ENCODE measurements around the gene P4HA1. TPM values are rescaled to one million over a fixed set of nuclear protein-coding genes. Genes with fewer than 3 reads are reported as not detected.
A peak's percentile ranks its signal among the peaks of the same experiment; 100 is the strongest.
"Not testable (repeated sequence)": the region's sequence is repeated elsewhere in the genome, so short reads cannot be mapped to it uniquely, and the experiment has no call there.

The P4HA1 gene
- polyA plus RNA-seq, 3 donors from 2014 or later = 16.9 to 26.5 (median 21.1) TPM

DNA sequence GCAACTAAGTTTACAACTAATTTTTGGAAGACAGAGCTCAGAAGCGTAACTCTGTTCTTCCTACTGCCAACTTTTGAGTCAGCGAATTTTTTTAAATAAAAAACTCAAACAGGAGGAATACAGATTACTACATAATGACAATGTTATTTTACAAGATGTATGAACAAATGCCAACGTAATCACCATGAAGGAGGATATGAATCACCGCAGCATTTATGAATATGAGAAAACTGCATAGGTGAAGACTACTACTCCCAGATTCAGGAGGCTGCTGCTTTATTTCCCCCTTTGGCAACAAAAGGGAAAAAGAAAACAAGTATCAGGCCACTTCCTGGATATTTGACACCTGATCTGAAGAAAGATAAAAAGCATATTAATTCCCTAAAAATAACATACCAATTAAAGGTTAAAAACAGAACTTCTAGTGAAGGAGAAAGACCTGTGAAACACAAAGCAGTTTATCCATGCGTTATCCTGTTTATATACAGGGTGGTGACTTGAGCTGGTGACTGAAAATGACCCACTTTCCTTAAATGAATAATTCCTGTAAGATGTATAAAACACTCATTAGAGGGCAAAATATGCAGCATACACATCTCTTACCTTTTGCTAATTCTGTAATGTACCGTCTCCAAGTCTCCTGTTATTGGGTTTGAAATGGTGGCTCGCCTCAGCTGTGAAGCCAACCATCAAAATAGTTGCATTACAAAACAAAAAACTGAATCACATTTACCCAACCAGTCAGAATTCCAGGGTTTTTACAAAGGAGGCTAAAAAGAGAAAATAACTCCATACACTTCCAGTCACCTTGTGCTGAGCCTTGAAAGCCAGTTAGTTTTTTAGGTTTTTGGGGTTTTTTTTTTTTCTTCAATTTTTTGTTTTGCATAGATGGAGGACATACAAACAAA, 52.0 kb downstream of the P4HA1 start:
- no peaks in the 10 kb centered on the region for H3K9me3 Mint-ChIP-seq
- peaks cover 0 to 2% (median 0%) of the 10 kb centered on the region in 3 donors for H3K27me3 Mint-ChIP-seq (ENCODE audit: low read depth in 3 of 3)
- no peak for DNase-seq
- H3K36me3 Mint-ChIP-seq = peaks cover 12 to 27% (median 21%) of the 10 kb centered on the region in 3 donors
- no peak overlapping the region for H3K4me3 Mint-ChIP-seq
- no peak overlapping the region for H3K27ac Mint-ChIP-seq
- H3K4me1 Mint-ChIP-seq = no peaks in the 10 kb centered on the region

DNA sequence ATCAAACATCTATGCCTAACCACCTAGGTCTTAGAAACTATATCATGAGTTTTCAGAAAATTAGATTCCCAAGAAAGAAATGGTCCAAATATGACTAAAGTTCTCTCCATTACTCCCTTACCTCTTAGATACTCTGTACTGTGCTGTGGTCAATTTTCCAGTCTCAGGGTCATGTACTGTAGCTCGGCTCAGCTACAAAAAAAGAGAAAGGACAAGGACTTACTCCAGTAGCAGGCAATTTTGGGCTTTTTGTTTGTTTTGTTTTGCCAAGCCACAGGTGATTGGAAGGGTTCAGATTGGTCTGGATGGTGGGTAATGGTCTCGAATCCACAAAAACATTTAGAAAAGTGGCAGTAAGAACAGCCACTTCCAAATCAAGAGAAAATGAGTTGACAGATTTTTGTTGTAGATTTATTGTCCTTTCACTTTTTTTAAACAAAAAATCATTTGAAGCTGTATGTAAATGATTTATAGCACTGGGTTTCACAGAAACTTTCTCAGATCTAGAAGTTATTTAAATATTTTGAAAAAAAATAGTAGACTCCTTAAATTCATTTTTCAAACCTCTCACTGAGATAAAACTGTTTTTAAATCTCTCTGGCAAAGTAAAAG, 52.8 kb downstream of the P4HA1 start:
- DNase-seq = no peak
- Mint-ChIP-seq H3K27ac (no peak overlapping the region), H3K4me3 (no peak overlapping the region), H3K9me3 (no peaks in the 10 kb centered on the region), H3K36me3 (peaks cover 12 to 23% (median 21%) of the 10 kb centered on the region in 3 donors), H3K27me3 (ENCODE audit: low read depth in 3 of 3) (peaks cover 0 to 2% (median 0%) of the 10 kb centered on the region in 3 donors), H3K4me1 (no peaks in the 10 kb centered on the region)

GRCh38 chr10:73043319-73043718, 53.3 kb downstream of the P4HA1 start:
- DNase-seq = no peak
- Mint-ChIP-seq H3K4me1 (no peaks in the 10 kb centered on the region), H3K27me3 (ENCODE audit: low read depth in 3 of 3) (peaks cover 0 to 2% (median 0%) of the 10 kb centered on the region in 3 donors), H3K36me3 (peaks cover 12 to 23% (median 21%) of the 10 kb centered on the region in 3 donors), H3K27ac (no peak overlapping the region), H3K4me3 (no peak overlapping the region), H3K9me3 (no peaks in the 10 kb centered on the region)

- Mint-ChIP-seq H3K9me3 (no peaks in the 10 kb centered on the region), H3K4me3 (no peak overlapping the region), H3K27me3 (ENCODE audit: low read depth in 3 of 3) (peaks cover 0 to 2% (median 0%) of the 10 kb centered on the region in 3 donors), H3K36me3 (peaks cover 12 to 25% (median 23%) of the 10 kb centered on the region in 3 donors), H3K27ac (no peak overlapping the region), H3K4me1 (peaks cover 0 to under 1% of the 10 kb centered on the region in 2 donors)
- DNase-seq = no peak
These were observed 54.5 kb downstream of the P4HA1 start for GRCh38 chr10:73042130-73042529.

- Mint-ChIP-seq H3K4me3 (no peak overlapping the region), H3K27me3 (ENCODE audit: low read depth in 3 of 3) (peaks cover 0 to 2% (median 0%) of the 10 kb centered on the region in 3 donors), H3K36me3 (peaks cover 8 to 16% (median 15%) of the 10 kb centered on the region in 3 donors), H3K9me3 (no peaks in the 10 kb centered on the region), H3K4me1 (peaks cover 8 to 11% of the 10 kb centered on the region in 2 donors), H3K27ac (no peak overlapping the region)
- no peak for DNase-seq
These were observed 57.0 kb downstream of the P4HA1 start for GRCh38 chr10:73039635-73040034.

GRCh38 chr10:73036285-73036684, 60.4 kb downstream of the P4HA1 start:
- H3K27me3 Mint-ChIP-seq (ENCODE audit: low read depth in 3 of 3); H3K36me3 Mint-ChIP-seq; H3K9me3 Mint-ChIP-seq; DNase-seq: not testable (repeated sequence)
- H3K27ac Mint-ChIP-seq = peak overlapping the region in 1 of 6 donors; percentile 58
- peak overlapping the region in 2 of 5 donors; percentile 21 to 45 for H3K4me3 Mint-ChIP-seq
- peaks cover 8 to 11% of the 10 kb centered on the region in 2 donors for H3K4me1 Mint-ChIP-seq

DNA sequence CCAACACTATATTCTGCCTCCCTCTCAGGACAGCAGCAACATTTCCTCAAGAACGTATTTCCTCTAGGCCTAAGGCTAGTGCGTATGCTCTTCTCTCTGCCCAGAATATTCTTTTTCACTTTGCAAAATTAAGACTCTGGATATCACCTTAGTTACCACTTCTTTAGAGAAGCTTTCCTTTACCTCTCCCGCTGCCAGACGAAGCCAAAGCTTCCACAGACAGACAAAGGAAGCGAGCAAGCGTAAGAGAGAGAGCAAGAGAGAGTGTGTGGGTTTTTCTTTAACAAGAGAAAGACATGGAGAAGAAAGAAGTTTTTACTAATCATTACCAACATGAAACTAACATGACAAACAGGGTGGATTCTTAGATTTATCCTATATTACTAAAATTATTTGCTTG, 64.1 kb downstream of the P4HA1 start:
- DNase-seq = no peak
- peaks cover 0 to 2% (median 0%) of the 10 kb centered on the region in 3 donors for H3K27me3 Mint-ChIP-seq (ENCODE audit: low read depth in 3 of 3)
- H3K36me3 Mint-ChIP-seq = peaks cover 4 to 14% (median 7%) of the 10 kb centered on the region in 3 donors
- H3K4me1 Mint-ChIP-seq = peaks cover 8 to 11% of the 10 kb centered on the region in 2 donors
- no peak overlapping the region for H3K4me3 Mint-ChIP-seq
- H3K9me3 Mint-ChIP-seq = no peaks in the 10 kb centered on the region
- H3K27ac Mint-ChIP-seq = no peak overlapping the region

DNA sequence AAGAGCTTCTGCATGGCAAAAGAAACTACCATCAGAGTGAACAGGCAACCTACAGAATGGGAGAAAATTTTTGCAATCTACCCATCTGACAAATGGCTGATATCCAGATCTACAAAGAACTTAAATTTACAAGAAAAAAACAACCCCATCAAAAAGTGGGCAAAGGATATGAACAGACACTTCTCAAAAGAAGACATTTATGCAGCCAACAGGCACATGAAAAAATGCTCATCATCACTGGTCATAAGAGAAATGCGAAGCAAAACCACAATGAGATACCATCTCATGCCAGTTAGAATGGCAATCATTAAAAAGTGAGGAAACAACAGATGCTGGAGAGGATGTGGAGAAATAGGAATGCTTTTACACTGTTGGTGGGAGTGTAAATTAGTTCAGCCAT, 70.0 kb downstream of the P4HA1 start:
- H3K9me3 Mint-ChIP-seq; H3K27me3 Mint-ChIP-seq (ENCODE audit: low read depth in 3 of 3); H3K27ac Mint-ChIP-seq; H3K4me1 Mint-ChIP-seq; H3K4me3 Mint-ChIP-seq; DNase-seq: not testable (repeated sequence)
- H3K36me3 Mint-ChIP-seq = peaks cover 17 to 35% (median 19%) of the 10 kb centered on the region in 3 donors

- not testable (repeated sequence) for H3K27ac Mint-ChIP-seq; H3K4me1 Mint-ChIP-seq; H3K4me3 Mint-ChIP-seq; DNase-seq; H3K9me3 Mint-ChIP-seq; H3K27me3 Mint-ChIP-seq (ENCODE audit: low read depth in 3 of 3)
- peaks cover 23 to 37% (median 30%) of the 10 kb centered on the region in 3 donors for H3K36me3 Mint-ChIP-seq
These were observed 73.1 kb downstream of the P4HA1 start for GRCh38 chr10:73023455-73024070.

- H3K36me3 Mint-ChIP-seq = peaks cover 21 to 36% (median 30%) of the 10 kb centered on the region in 3 donors
- not testable (repeated sequence) for H3K4me1 Mint-ChIP-seq; H3K27me3 Mint-ChIP-seq (ENCODE audit: low read depth in 3 of 3); H3K27ac Mint-ChIP-seq; H3K4me3 Mint-ChIP-seq; DNase-seq; H3K9me3 Mint-ChIP-seq
These were observed 73.7 kb downstream of the P4HA1 start for GRCh38 chr10:73022961-73023360.

DNA sequence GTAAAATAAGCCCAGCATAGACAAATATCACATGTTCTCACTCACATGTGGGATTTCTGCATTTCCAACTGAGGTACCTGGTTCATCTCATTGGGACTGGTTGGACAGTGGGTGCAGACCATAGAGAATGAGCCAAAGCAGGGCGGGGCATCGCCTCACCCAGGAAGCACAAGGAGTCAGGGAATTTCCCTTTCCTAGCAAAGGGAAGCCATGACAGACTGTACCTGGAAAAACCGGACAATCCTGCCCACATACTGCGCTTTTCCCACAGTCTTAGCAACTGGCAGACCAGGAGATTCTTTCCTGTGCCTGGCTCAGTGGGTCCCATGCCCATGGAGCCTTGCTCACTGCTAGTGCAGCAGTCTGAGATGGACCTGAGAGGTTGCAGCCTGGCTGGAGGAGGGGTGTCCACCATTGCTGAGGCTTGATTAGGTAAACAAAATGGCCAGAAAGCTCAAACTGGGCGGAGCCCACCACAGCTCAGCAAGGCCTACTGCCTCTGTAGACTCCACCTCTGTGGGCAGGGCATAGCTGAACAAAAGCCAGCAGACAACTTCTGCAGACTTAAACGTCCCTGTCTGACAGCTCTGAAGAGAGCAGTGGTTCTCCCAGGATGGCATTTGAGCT, 75.0 kb downstream of the P4HA1 start:
- not testable (repeated sequence) for H3K4me3 Mint-ChIP-seq; H3K9me3 Mint-ChIP-seq; H3K27me3 Mint-ChIP-seq (ENCODE audit: low read depth in 3 of 3); DNase-seq; H3K27ac Mint-ChIP-seq; H3K4me1 Mint-ChIP-seq
- peaks cover 17 to 29% (median 24%) of the 10 kb centered on the region in 3 donors for H3K36me3 Mint-ChIP-seq

- no peak overlapping the region for H3K4me3 Mint-ChIP-seq
These were observed 75.6 kb downstream of the P4HA1 start for GRCh38 chr10:73021050-73021449.

DNA sequence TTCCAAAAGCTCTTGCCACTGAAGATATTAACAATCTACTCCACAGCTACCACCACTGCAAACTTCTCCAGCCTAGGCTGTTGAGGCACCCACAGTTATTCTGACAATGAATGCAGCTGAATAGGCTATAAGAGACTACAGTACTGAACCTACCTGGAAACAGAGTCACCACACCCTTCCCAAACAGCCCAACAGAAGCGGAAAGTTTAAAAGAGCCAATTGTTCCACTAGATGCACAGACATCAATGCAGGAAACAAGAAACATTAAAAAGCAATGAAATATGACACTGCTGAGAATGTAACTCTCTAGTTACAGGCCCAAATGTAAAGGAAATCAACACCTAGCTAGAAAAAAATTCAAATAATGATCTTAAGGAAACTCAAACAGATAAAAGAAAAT, 77.6 kb downstream of the P4HA1 start:
- Mint-ChIP-seq H3K27me3 (ENCODE audit: low read depth in 3 of 3) (peaks cover 0 to 2% (median 0%) of the 10 kb centered on the region in 3 donors), H3K36me3 (peaks cover 17 to 26% (median 18%) of the 10 kb centered on the region in 3 donors), H3K9me3 (no peaks in the 10 kb centered on the region), H3K27ac (no peak overlapping the region), H3K4me3 (no peak overlapping the region), H3K4me1 (no peaks in the 10 kb centered on the region)
- DNase-seq = no peak

More at GRCh38 chr10:73021050-73021449, 75.6 kb downstream of the P4HA1 start:
- Mint-ChIP-seq H3K36me3 (peaks cover 19 to 26% (median 20%) of the 10 kb centered on the region in 3 donors), H3K27ac (no peak overlapping the region), H3K27me3 (ENCODE audit: low read depth in 3 of 3) (peaks cover 0 to 2% (median 0%) of the 10 kb centered on the region in 3 donors), H3K4me1 (no peaks in the 10 kb centered on the region), H3K9me3 (no peaks in the 10 kb centered on the region)
- DNase-seq = no peak
